Measurements from ENCODE around the gene CD300LG.

- TF ChIP-seq, protein P1, sequence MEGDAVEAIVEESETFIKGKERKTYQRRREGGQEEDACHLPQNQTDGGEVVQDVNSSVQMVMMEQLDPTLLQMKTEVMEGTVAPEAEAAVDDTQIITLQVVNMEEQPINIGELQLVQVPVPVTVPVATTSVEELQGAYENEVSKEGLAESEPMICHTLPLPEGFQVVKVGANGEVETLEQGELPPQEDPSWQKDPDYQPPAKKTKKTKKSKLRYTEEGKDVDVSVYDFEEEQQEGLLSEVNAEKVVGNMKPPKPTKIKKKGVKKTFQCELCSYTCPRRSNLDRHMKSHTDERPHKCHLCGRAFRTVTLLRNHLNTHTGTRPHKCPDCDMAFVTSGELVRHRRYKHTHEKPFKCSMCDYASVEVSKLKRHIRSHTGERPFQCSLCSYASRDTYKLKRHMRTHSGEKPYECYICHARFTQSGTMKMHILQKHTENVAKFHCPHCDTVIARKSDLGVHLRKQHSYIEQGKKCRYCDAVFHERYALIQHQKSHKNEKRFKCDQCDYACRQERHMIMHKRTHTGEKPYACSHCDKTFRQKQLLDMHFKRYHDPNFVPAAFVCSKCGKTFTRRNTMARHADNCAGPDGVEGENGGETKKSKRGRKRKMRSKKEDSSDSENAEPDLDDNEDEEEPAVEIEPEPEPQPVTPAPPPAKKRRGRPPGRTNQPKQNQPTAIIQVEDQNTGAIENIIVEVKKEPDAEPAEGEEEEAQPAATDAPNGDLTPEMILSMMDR (IDR thresholded peaks at IDR 0.05) = no peak
- TF ChIP-seq POLR2A (IDR thresholded peaks at IDR 0.05) (no peak), EP300 (IDR thresholded peaks at IDR 0.05) (no peak)
Observed at GRCh38 chr17:43881758-43882505, 35.0 kb downstream of the CD300LG start.

All from ovary (tissue), 3 donors.